LNCAP (cell line): ENCODE measurements around the gene SPOCK2.

ENCODE experiments used
- TF ChIP-seq, protein P1 (sequence below): fragments of 450-650 bp; IDR thresholded peaks from 2 replicates; pipeline ENCODE4 v1.5.1; 2017; ENCODE audit warnings: mild to moderate bottlenecking

Gene SPOCK2, protein sequence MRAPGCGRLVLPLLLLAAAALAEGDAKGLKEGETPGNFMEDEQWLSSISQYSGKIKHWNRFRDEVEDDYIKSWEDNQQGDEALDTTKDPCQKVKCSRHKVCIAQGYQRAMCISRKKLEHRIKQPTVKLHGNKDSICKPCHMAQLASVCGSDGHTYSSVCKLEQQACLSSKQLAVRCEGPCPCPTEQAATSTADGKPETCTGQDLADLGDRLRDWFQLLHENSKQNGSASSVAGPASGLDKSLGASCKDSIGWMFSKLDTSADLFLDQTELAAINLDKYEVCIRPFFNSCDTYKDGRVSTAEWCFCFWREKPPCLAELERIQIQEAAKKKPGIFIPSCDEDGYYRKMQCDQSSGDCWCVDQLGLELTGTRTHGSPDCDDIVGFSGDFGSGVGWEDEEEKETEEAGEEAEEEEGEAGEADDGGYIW

DNA sequence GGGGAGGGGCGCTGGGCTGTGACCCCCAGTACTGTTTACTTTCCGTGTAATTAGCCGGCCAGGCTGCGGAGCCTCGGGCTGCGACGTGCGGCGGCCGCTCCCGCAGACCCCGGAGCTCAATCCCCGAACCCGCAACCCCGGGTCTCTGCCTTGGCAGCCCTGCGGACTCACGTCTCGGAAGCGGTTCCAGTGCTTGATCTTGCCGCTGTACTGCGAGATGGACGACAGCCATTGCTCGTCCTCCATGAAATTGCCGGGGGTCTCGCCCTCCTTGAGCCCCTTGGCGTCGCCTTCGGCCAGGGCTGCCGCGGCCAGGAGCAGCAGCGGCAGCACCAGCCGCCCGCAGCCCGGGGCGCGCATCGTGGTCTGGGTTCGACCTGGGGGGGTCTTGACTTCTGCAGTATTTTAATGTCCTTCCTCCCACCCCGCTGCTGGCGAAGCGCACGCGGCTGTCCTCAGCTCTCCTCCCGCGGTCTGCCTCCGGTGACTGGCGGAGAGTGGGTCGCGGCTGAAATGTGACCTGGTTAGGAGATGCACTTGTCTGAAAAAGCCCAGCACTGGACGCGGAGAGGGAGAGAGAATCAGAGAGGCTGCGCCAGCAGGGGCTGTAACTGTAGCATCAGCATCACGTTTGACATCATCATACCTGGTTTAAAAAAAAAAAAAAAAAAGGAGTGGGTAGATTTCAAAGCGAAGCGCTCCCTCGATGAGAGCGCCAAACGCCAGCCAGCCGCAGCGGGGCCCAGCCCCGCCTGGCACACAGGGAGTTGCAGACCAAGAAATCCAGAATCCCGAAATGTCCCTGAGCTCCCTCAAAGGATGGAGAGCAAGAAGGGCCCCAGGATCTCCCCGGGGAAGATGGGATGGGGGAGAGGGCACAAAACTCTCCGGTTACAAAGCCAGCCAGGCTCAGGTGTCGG lies at the start of gene SPOCK2:
Gene SPOCK2 (minus strand): TSS at position 583 of the 920 bp plus-strand sequence. CDS start 223 bp downstream, at position 360.
- TF ChIP-seq, protein P1, sequence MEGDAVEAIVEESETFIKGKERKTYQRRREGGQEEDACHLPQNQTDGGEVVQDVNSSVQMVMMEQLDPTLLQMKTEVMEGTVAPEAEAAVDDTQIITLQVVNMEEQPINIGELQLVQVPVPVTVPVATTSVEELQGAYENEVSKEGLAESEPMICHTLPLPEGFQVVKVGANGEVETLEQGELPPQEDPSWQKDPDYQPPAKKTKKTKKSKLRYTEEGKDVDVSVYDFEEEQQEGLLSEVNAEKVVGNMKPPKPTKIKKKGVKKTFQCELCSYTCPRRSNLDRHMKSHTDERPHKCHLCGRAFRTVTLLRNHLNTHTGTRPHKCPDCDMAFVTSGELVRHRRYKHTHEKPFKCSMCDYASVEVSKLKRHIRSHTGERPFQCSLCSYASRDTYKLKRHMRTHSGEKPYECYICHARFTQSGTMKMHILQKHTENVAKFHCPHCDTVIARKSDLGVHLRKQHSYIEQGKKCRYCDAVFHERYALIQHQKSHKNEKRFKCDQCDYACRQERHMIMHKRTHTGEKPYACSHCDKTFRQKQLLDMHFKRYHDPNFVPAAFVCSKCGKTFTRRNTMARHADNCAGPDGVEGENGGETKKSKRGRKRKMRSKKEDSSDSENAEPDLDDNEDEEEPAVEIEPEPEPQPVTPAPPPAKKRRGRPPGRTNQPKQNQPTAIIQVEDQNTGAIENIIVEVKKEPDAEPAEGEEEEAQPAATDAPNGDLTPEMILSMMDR = no peak

DNA sequence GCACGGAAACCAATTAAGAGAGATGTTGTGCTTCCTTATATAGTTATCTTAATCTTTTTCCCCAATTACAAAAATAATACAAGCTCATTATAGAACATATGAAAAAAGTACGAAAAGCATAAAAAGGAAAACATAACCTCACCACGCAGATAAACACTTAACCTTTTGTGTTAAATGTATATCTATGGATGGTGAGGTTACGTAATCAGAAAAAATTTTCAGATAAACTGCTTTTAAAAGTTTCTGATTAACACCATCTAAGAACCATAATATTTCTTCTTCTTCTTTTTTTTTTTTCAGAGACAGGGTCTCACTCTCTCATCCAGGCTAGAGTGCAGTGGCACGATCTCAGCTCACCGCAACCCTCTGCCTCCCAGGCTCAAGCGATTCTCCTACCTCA lies 49.2 kb upstream of the SPOCK2 start:
- TF ChIP-seq, protein P1 = no peak

DNA sequence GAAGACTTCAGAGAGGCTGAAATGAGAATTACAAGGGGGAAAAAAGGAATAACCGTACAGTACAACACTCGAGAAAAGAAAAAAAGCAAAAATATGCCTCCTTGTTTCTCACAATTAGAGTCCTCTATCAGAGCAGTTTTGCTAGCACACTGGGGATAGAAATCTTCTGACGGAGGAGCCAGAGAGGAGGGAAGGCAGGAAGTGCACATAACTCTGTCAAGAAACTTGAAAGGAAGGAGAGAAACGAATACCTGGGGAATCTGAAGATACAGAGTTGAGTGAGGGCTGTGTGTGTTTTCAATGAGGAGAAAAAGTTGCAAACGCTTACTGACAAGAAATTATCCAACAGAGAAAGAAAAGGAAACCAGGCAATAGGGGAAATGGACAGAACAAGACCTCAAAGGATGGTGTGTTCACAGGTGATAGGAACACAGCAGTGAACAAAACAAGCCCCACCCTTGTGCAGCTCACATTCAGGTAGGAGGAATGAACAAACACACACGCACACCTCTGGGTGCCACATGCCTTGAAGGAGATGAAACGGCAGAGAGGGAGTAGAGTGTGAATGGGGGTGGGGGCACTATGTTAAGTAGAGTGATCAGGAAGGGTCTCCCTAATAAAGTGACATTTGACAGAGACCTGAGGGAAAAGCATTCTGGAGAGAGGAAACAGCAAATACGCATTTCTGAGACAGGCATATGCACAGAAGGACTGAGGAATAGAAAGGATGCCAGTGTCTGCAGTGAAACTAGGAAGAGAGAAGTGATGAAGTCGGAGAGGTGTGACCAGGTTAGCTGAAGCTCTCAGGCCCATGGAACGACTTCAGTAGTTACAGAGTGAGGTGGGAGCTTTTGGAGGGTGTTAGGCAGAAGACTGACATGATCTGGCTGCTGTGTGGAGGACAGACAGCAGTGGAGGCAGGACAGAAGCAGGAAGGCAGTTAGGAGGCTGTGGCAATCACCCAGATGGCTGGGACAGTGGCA lies 46.7 kb upstream of the SPOCK2 start:
- TF ChIP-seq, protein P1 = no peak

DNA sequence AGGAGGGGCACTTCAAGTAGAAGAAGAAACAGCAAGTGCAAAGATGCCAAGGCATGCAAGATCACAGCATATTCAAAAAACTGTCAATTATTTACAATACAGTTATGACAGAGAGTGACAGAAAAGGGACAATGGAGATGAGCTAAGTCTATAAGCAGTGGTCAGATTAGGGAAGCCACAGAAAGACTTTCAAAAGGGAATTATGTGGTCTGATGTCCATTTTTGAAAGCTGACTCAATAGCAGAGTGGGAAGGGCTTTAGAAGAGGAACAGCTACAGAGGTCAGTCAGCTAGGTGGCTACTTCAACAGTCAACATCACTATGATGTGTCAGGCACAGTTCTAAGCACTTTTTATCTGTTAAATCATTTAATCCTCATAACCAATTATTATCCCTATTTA lies 45.2 kb upstream of the SPOCK2 start:
- TF ChIP-seq, protein P1 = no peak

DNA sequence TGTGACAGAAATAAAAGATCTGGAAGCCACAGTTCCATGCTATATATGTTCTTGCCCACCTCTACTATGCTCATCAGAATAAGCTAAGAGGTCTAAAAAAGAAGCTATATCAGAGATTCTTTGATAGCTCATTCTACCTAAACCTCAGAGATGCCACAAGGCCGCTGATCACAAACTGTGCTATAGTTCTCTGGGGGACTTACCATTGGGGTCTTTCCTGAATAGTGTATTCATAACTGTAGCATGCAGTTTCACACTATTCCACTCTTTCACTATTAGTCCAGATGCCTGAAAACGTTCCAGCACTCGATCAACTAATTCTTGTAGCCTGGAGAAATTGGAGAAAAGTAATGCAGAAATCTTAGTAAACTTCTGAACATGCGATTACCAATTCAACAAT lies 44.5 kb upstream of the SPOCK2 start:
- TF ChIP-seq, protein P1 = no peak

DNA sequence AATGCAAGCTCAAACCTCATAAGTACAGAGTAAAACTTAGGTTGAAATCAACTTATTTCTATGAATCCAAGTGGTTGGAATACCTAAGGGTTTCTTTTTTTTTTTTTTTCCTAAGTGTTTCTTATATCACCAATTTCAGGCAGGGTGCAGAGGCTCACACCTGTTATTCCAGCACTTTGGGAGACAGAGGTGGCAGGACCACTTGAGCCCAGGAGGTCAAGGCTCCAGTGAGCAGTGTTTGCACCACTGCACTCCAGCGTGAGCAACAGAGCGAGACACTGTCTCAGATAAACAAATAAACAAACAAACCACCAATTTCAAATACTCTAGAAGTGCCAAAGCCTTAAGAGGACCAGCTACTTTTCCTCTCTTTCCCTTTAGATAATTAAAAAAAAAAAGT lies 39.2 kb upstream of the SPOCK2 start:
- TF ChIP-seq, protein P1 = no peak

DNA sequence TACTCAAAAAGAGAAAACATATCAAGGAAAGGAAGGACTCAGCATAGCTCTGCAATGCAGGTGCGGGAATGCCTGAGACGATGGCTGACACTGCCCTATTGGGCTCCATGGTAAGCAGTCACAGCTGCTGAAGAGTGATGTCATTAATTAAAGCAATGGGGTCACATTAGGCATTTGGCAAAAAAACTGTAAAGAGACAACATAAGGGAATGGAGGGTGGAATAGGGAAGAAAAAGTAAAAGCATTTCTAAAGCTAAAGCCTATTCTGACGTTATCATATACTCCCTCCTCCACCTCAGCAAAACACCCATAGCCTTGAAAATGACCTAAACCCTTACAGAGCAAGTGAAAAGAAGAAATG lies 38.5 kb upstream of the SPOCK2 start:
- TF ChIP-seq, protein P1 = no peak
